HCT116 (cell line): ENCODE data around the gene CDCP2. TPM values are rescaled to one million over a fixed set of nuclear protein-coding genes. Genes with fewer than 3 reads are reported as not detected.

Experiments used
- ATAC-seq: fragments of 200-7000 bp; cut with Tn5 transposase; 2 replicates; pipeline ENCODE4 v1.9.1; 2020; ENCODE audit warnings: mild to moderate bottlenecking, moderate library complexity
- BruUV-seq: library from RNA; stranded (reverse); fragments of 400-500 nt; replicated peaks from 2 replicates; lab custom pipeline; 2021; lab: Mats Ljungman, UMichigan
- CTCF ChIA-PET: fragments of 300-600 bp; sonication (Branson Sonifier 250); formaldehyde crosslinking; loops from one replicate; lab custom pipeline; 2021; ENCODE audit warnings: antibody characterized with exemption; lab: Charles Lee
- POLR2A ChIA-PET: fragments of 300-600, 350-600 bp; sonication (Branson Sonifier 250); formaldehyde crosslinking; loops from one replicate; lab custom pipeline; 2021; ENCODE audit warnings: antibody characterized with exemption; lab: Charles Lee
- RAD21 ChIA-PET, 2 experiments: fragments of 300-600 bp; sonication (Branson Sonifier 250); formaldehyde crosslinking; loops; one replicate each; lab custom pipeline; 2023; ENCODE audit warnings: low total read pairs in 2 of 2; ENCODE audit not compliant: uncharacterized antibody in 2 of 2, unreplicated experiment in 2 of 2, low non-redundant PET in 1 of 2; lab: Charles Lee
- DNase-seq: peaks from one replicate; pipeline ENCODE4 v3.0.0-alpha.2; 2010; ENCODE audit warnings: low read depth, low spot score
- H2AFZ ChIP-seq: fragments of 200-600 bp; shearing (Covaris generic), sonication (generic); 2 replicates; pipeline ENCODE4 v1.6.1; 2017; ENCODE audit warnings: low read depth, mixed run types, mixed read lengths, antibody characterized with exemption, low read length; ENCODE audit not compliant: poor library complexity, severe bottlenecking
- H3K27ac ChIP-seq: 2 replicates; pipeline ENCODE4 v1.5.1; 2012; ENCODE audit warnings: low read depth, low read length
- H3K27me3 ChIP-seq: fragments of 200-600 bp; sonication (generic); 2 replicates; pipeline ENCODE4 v1.6.1; 2016; ENCODE audit warnings: mixed run types, low read length, mixed read lengths; ENCODE audit not compliant: insufficient read depth
- H3K36me3 ChIP-seq, 2 experiments: fragments of 200-500 bp in 1 of 2; fragments of 200-600 bp in 1 of 2; sonication (Bioruptor generic) in 1 of 2; sonication (generic) in 1 of 2; 2 replicates each; pipeline versions ENCODE4 v1.5.1 to v1.6.1; 2014 to 2016; ENCODE audit warnings: low read length in 2 of 2, inconsistent platforms in 1 of 2, mixed read lengths in 1 of 2, mixed run types in 1 of 2; ENCODE audit not compliant: insufficient read depth in 2 of 2, control insufficient read depth in 1 of 2
- H3K4me1 ChIP-seq, 2 experiments: fragments of 200-600 bp in 1 of 2; sonication (generic) in 1 of 2; 2 replicates each; pipeline versions ENCODE4 v1.5.1 to v1.6.1; 2012 to 2017; ENCODE audit warnings: low read length in 2 of 2, inconsistent platforms in 1 of 2, mild to moderate bottlenecking in 1 of 2, mixed read lengths in 1 of 2, mixed run types in 1 of 2, moderate library complexity in 1 of 2; ENCODE audit not compliant: insufficient read depth in 2 of 2, control insufficient read depth in 1 of 2
- H3K4me2 ChIP-seq: fragments of 200-600 bp; sonication (generic); 2 replicates; pipeline ENCODE4 v1.6.1; 2017; ENCODE audit warnings: mixed run types, low read length, mixed read lengths
- H3K4me3 ChIP-seq, 2 experiments: fragments of 200-600 bp in 1 of 2; sonication (generic) in 1 of 2; replicated peaks in 1 of 2; 2 replicates each; pipeline ENCODE4 v1.5.1; 2011 to 2016; ENCODE audit warnings: low read length in 2 of 2, control low read depth in 1 of 2, low read depth in 1 of 2, mild to moderate bottlenecking in 1 of 2, mixed read lengths in 1 of 2, mixed run types in 1 of 2
- H3K79me2 ChIP-seq: fragments of 200-600 bp; sonication (generic); 2 replicates; pipeline ENCODE4 v1.6.1; 2017; ENCODE audit warnings: mild to moderate bottlenecking, mixed run types, low read length, moderate library complexity, mixed read lengths; ENCODE audit not compliant: insufficient read depth
- H3K9ac ChIP-seq: fragments of 200-600 bp; sonication (generic); 2 replicates; pipeline ENCODE4 v1.6.1; 2016; ENCODE audit warnings: low read length, mixed read lengths
- H3K9me2 ChIP-seq: fragments of 200-600 bp; sonication (generic), shearing (Covaris generic); 2 replicates; pipeline ENCODE4 v1.6.1; 2017; ENCODE audit warnings: mixed run types, mild to moderate bottlenecking, moderate library complexity; ENCODE audit not compliant: insufficient read depth
- H3K9me3 ChIP-seq, 2 experiments: fragments of 200-500 bp in 1 of 2; fragments of 200-600 bp in 1 of 2; sonication (Bioruptor generic) in 1 of 2; sonication (generic) in 1 of 2; 2 replicates each; pipeline ENCODE4 v1.6.1; 2014 to 2017; ENCODE audit warnings: low read length in 2 of 2, mixed read lengths in 2 of 2, inconsistent platforms in 1 of 2, low read depth in 1 of 2, mild to moderate bottlenecking in 1 of 2, mixed run types in 1 of 2, moderate library complexity in 1 of 2; ENCODE audit not compliant: control insufficient read depth in 1 of 2, insufficient read depth in 1 of 2
- H4K20me1 ChIP-seq: fragments of 200-600 bp; sonication (generic), shearing (Covaris generic); 2 replicates; pipeline ENCODE4 v1.6.1; 2017; ENCODE audit warnings: mixed run types, mild to moderate bottlenecking, moderate library complexity; ENCODE audit not compliant: insufficient read depth
- ATF3 ChIP-seq: IDR thresholded peaks from 2 replicates; pipeline ENCODE4 v1.6.1; 2012
- CBX3 ChIP-seq: IDR thresholded peaks from 2 replicates; pipeline ENCODE4 v1.6.1; 2012; ENCODE audit warnings: low read depth
- ELF1 ChIP-seq: IDR thresholded peaks from 2 replicates; pipeline ENCODE4 v1.6.1; 2012; ENCODE audit warnings: low read depth, borderline replicate concordance
- EZH2 ChIP-seq: fragments of 200-600 bp; sonication (generic); IDR thresholded peaks from 2 replicates; pipeline ENCODE4 v1.6.1; 2017; ENCODE audit warnings: antibody characterized with exemption, mixed run types
- FOSL1 ChIP-seq: IDR thresholded peaks from 2 replicates; pipeline ENCODE4 v1.6.1; 2012; ENCODE audit warnings: low read depth
- JUND ChIP-seq: IDR thresholded peaks from 2 replicates; pipeline ENCODE4 v1.6.1; 2012
- MAX ChIP-seq: IDR thresholded peaks from 2 replicates; pipeline ENCODE4 v1.6.1; 2012
- POLR2A ChIP-seq: IDR thresholded peaks from 2 replicates; pipeline ENCODE4 v1.7.0; 2011; ENCODE audit warnings: borderline replicate concordance; ENCODE audit not compliant: insufficient read depth, insufficient read length; ENCODE audit errors: extremely low read depth
- POLR2AphosphoS5 ChIP-seq: IDR thresholded peaks from 2 replicates; pipeline ENCODE4 v1.6.1; 2011; ENCODE audit warnings: mild to moderate bottlenecking, low read depth, low read length, moderate library complexity
- SIN3A ChIP-seq: IDR thresholded peaks from 2 replicates; pipeline ENCODE4 v1.6.1; 2012; ENCODE audit warnings: low read depth
- SP1 ChIP-seq: IDR thresholded peaks from 2 replicates; pipeline ENCODE4 v1.6.1; 2012; ENCODE audit warnings: low read depth
- SRF ChIP-seq: IDR thresholded peaks from 2 replicates; pipeline ENCODE4 v1.6.1; 2012; ENCODE audit warnings: low read depth
- TCF7L2 ChIP-seq: IDR thresholded peaks from 2 replicates; pipeline ENCODE4 v1.7.0; 2011; ENCODE audit warnings: borderline replicate concordance, inconsistent platforms; ENCODE audit not compliant: insufficient read depth, insufficient read length; ENCODE audit errors: extremely low read depth
- YY1 ChIP-seq: IDR thresholded peaks from 2 replicates; pipeline ENCODE4 v1.6.1; 2011; ENCODE audit warnings: low read length, low read depth, moderate library complexity, mild to moderate bottlenecking; ENCODE audit not compliant: insufficient replicate concordance; ENCODE audit errors: extremely low read depth
- ZBTB33 ChIP-seq: IDR thresholded peaks from 2 replicates; pipeline ENCODE4 v1.6.1; 2011; ENCODE audit warnings: mild to moderate bottlenecking, low read length, moderate library complexity; ENCODE audit not compliant: insufficient replicate concordance; ENCODE audit errors: extremely low read depth
- ZNF274 ChIP-seq: fragments of 200-500 bp; sonication (Bioruptor generic); IDR thresholded peaks from 2 replicates; pipeline ENCODE4 v1.6.1; 2014; ENCODE audit warnings: mild to moderate bottlenecking, low read depth, low read length, inconsistent platforms
- intact Hi-C: fragments of 100-400 bp; cut with micrococcal nuclease; formaldehyde crosslinking; loops from 2 replicates; pipeline ENCODE4 v1.10.0; 2022
- total RNA-seq: library from RNA; stranded (reverse); gene quantifications from one replicate; pipeline ENCODE4 v1.2.1, GENCODE V29; 2021; ENCODE audit not compliant: unreplicated experiment

CDCP2 gene
- total RNA-seq, 1 experiment from 2014 or later: 0.22 TPM

GRCh38 chr1:54138994-54139393, 13.8 kb downstream of the CDCP2 start:
- Histone ChIP-seq H3K9me3 (no peaks in the 10 kb centered on the region), H3K27me3 (no peaks in the 10 kb centered on the region), H3K4me1 (no peaks in the 10 kb centered on the region; a peak in 1 of 4 replicates), H3K36me3 (no peaks in the 10 kb centered on the region), H3K4me2 (no peak overlapping the region), H3K27ac (no peak overlapping the region), H4K20me1 (no peaks in the 10 kb centered on the region), H3K9me2 (no peaks in the 10 kb centered on the region), H3K9ac (no peak overlapping the region), H3K4me3 (no peak overlapping the region)
- ChIA-PET CTCF (no interaction called here), POLR2A (no interaction called here), RAD21 (no interaction called here)
- ATAC-seq: no peak
- no TSS peak for BruUV-seq
- intact Hi-C loops: no loop called here
- TF ChIP-seq POLR2AphosphoS5 (no peak), YY1 (no peak), ZBTB33 (no peak)
- TF ChIP-seq, all 23 proteins: peak for 0
- no peak overlapping the region for H2AFZ ChIP-seq
- H3K79me2 ChIP-seq: no peaks in the 10 kb centered on the region
- DNase-seq: no peak

DNA sequence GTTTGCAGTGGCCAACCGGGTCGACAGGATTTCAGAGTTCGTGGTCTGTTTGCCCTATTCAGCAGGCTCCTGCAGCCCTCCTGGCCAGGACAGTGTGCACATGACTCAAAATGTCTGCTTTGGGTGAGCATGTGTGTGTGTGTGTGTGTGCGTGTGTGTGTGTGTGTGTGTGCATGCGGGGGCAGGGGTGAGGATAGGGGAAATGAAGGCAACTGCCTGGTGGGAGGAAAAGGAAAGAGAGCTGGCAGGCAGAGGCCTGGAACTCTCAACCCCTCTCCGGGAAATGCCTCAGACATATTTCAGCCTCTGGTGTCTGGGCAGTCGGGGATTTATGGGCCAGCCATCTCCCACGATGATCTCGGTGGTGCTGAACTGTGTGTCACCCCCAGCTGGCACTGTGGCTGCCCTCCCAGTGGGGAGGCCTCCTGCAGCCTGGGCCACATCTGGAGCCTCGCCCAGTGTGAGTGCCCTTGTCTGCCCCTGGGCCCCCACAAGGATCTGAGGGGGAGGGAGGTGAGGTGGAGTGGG, 15.2 kb downstream of the CDCP2 start:
- RAD21 ChIA-PET: no interaction called here
- TF ChIP-seq CBX3 (no peak), POLR2AphosphoS5 (no peak), ZNF274 (no peak), SP1 (no peak), EZH2 (no peak), FOSL1 (no peak), SRF (no peak), ZBTB33 (no peak), ELF1 (no peak), MAX (no peak), SIN3A (no peak), JUND (no peak), POLR2A (no peak), ATF3 (no peak), TCF7L2 (no peak)

More for the DNA sequence above, 15.2 kb downstream of the CDCP2 start:
- H2AFZ ChIP-seq: no peak overlapping the region
- no peak overlapping the region for H3K4me2 ChIP-seq
- H3K9me2 ChIP-seq: no peaks in the 10 kb centered on the region
- H4K20me1 ChIP-seq: no peaks in the 10 kb centered on the region
- ChIA-PET POLR2A (no interaction called here), CTCF (interaction anchor here (0.6 to 1.5 kb wide), 2 partner anchors 9 to 11 kb away, joined by 3 read pairs; no protein-coding TSS in a partner anchor)
- no peaks in the 10 kb centered on the region for H3K9me3 ChIP-seq
- H3K9ac ChIP-seq: no peak overlapping the region
- no peak overlapping the region for H3K4me3 ChIP-seq
- no peaks in the 10 kb centered on the region for H3K79me2 ChIP-seq
- DNase-seq (no peak), ATAC-seq (0 out of 2 replicates have a peak, but pooled peaks have one; percentile 31)
- H3K27ac ChIP-seq: no peak overlapping the region
- no peaks in the 10 kb centered on the region; a peak in 1 of 4 replicates for H3K4me1 ChIP-seq
- H3K36me3 ChIP-seq: no peaks in the 10 kb centered on the region
- intact Hi-C loops: no loop called here
- BruUV-seq: no TSS peak
- H3K27me3 ChIP-seq: no peaks in the 10 kb centered on the region
